ENCODE results near the gene CORO1C. TPM values are rescaled to one million over a fixed set of nuclear protein-coding genes. Genes with fewer than 3 reads are reported as not detected.
A peak's percentile ranks its signal among the peaks of the same experiment; 100 is the strongest.

CORO1C gene
- total RNA-seq, 4 donors from 2014 or later, result 24.7 to 47.6 (median 30.9) TPM

- Histone ChIP-seq H3K4me3 (no peak overlapping the region), H3K27ac (no peak overlapping the region), H3K27me3 (no peaks in the 10 kb centered on the region), H3K9me3 (no peaks in the 10 kb centered on the region), H3K4me1 (peaks cover 24 to 34% of the 10 kb centered on the region in 2 donors), H3K36me3 (peaks cover 0 to 59% of the 10 kb centered on the region in 2 donors)
- in situ Hi-C loops (cut with MboI; ENCODE audit: low sequenced_read_pairs in 4 of 4), result loop anchor here (25.0 kb wide), 2 partner anchors 316 to 441 kb away; partner anchors contain the start of genes ALKBH2 (in 2 of the 4) and UNG (in 2 of the 4)
- DNase-seq (peak in 1 of 2 donors; percentile 10), ATAC-seq (no peak)
- intact Hi-C loops (cut with DNase I; ENCODE audit: low total_unique reads), result no loop called here
- TF ChIP-seq POLR2A (IDR thresholded peaks at IDR 0.05), result no peak
- no peak for TF ChIP-seq CTCF (IDR thresholded peaks at IDR 0.05 in 4 of 5, conservative IDR thresholded peaks at IDR 0.05 in 1 of 5)
These were observed 85.4 kb downstream of the CORO1C start for GRCh38 chr12:108645686-108646599.

DNA sequence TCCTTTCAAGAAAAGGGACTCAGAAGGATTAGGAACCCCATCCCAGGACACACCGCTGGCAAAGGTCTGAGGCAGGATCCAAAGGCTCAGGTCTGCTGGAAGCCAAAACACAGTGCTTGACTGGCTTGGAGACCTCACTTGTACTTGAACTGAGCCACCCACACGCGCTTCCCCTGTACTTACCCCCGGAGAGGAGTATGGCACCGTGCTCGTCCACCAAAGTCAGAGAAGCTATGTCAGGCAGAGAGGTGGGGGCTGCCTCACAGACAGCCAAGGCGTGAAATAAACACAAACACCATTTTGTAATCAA lies 86.6 kb downstream of the CORO1C start:
- DNase-seq (peak in 1 of 2 donors; percentile 13), ATAC-seq (no peak)
- Histone ChIP-seq H3K4me3 (no peak overlapping the region), H3K9me3 (no peaks in the 10 kb centered on the region), H3K27ac (peak overlapping the region in 2 of 4 donors; percentile 55 to 60), H3K27me3 (no peaks in the 10 kb centered on the region), H3K4me1 (peaks cover 24 to 34% of the 10 kb centered on the region in 2 donors), H3K36me3 (peaks cover 0 to 49% of the 10 kb centered on the region in 2 donors)
- TF ChIP-seq CTCF (IDR thresholded peaks at IDR 0.05 in 4 of 5, conservative IDR thresholded peaks at IDR 0.05 in 1 of 5) (no peak), POLR2A (IDR thresholded peaks at IDR 0.05) (no peak)
- in situ Hi-C loops (cut with MboI; ENCODE audit: low sequenced_read_pairs in 4 of 4), result loop anchor here (25.0 kb wide), 2 partner anchors 318 to 443 kb away; partner anchors contain the start of genes ALKBH2 (in 2 of the 4) and UNG (in 2 of the 4)
- intact Hi-C loops (cut with DNase I; ENCODE audit: low total_unique reads), result no loop called here

- TF ChIP-seq POLR2A (IDR thresholded peaks at IDR 0.05) (no peak), CTCF (IDR thresholded peaks at IDR 0.05 in 4 of 5, conservative IDR thresholded peaks at IDR 0.05 in 1 of 5) (no peak)
- intact Hi-C loops (cut with DNase I; ENCODE audit: low total_unique reads), result no loop called here
- H3K9me3 ChIP-seq, result no peaks in the 10 kb centered on the region
- H3K36me3 ChIP-seq, result peaks cover 0 to 45% of the 10 kb centered on the region in 2 donors
- ATAC-seq (peak; percentile 58 to 67), DNase-seq (peak; percentile 53 to 67)
- peaks cover 24 to 34% of the 10 kb centered on the region in 2 donors for H3K4me1 ChIP-seq
- H3K27me3 ChIP-seq, result no peaks in the 10 kb centered on the region
- peak overlapping the region; percentile 16 to 60 (median 36) for H3K27ac ChIP-seq
- no peak overlapping the region for H3K4me3 ChIP-seq
- in situ Hi-C loops (cut with MboI; ENCODE audit: low sequenced_read_pairs in 4 of 4), result loop anchor here (25.0 kb wide), 2 partner anchors 318 to 443 kb away; partner anchors contain the start of genes ALKBH2 (in 2 of the 4) and UNG (in 2 of the 4)
These were observed 87.1 kb downstream of the CORO1C start for GRCh38 chr12:108643941-108644810.

DNA sequence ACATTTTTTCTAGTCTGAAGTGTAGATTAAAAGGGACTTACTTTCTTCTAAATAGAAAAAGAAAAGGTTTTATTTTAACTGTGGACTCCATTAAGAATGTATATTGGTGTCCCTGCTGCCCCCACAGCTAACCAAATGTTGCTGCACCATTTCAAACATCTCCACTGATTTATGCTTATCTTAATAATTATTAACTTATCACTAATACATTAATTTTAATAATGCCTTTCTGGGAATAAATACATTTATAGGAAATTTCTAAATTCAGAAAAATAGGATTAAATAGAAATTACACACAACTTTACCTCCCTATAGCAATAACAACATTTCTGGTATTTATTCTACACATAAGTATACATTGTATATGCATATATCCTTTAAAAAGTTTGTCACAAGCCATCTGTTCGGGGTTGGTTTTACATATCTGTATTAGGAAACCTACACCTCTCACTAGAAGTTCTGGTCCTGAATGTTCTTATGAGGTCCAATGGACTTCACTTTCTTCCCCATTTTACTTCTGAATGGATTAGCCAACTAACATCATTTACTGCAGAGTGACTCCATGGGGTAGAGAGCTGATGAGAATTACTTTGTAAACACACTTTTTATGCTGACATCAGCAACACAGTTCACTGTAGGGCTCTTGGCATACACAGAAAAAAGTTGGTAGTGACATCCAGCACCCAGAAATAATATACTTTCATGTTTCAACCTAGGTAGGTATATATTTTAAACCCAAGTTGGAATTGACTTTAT lies 88.2 kb downstream of the CORO1C start:
- Histone ChIP-seq H3K27me3 (peaks cover 0 to 4% (median 0%) of the 10 kb centered on the region in 3 donors), H3K27ac (peak overlapping the region in 3 of 4 donors; percentile 16 to 55 (median 26)), H3K4me3 (no peak overlapping the region), H3K36me3 (peaks cover 0 to 34% of the 10 kb centered on the region in 2 donors), H3K4me1 (peaks cover 30 to 41% of the 10 kb centered on the region in 2 donors), H3K9me3 (no peaks in the 10 kb centered on the region)
- in situ Hi-C loops (cut with MboI; ENCODE audit: low sequenced_read_pairs in 4 of 4), result loop anchor here (25.0 kb wide), 2 partner anchors 319 to 444 kb away; partner anchors contain the start of genes ALKBH2 (in 2 of the 4) and UNG (in 2 of the 4)
- intact Hi-C loops (cut with DNase I; ENCODE audit: low total_unique reads), result no loop called here
- ATAC-seq (no peak), DNase-seq (no peak)
- no peak for TF ChIP-seq CTCF (IDR thresholded peaks at IDR 0.05 in 4 of 5, conservative IDR thresholded peaks at IDR 0.05 in 1 of 5)
- TF ChIP-seq POLR2A (IDR thresholded peaks at IDR 0.05), result no peak
